Raji (cell line): Measurements from ENCODE around the gene APIP.

Experiments used
- POLR2A ChIP-seq: IDR thresholded peaks from 2 replicates; pipeline ENCODE4 v1.6.1; 2011; ENCODE audit warnings: low read depth, low read length, control low read depth; ENCODE audit not compliant: insufficient read depth

APIP gene, protein sequence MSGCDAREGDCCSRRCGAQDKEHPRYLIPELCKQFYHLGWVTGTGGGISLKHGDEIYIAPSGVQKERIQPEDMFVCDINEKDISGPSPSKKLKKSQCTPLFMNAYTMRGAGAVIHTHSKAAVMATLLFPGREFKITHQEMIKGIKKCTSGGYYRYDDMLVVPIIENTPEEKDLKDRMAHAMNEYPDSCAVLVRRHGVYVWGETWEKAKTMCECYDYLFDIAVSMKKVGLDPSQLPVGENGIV

GRCh38 chr11:34916015-34916842, at the start of gene APIP, which contains the start of gene PDHX:
APIP (minus strand) TSS chr11:34916379; CDS start chr11:34916284, 95 bp downstream.
PDHX (plus strand) TSS chr11:34916618; CDS start chr11:34916656, 38 bp downstream.
- peak; percentile 97 for TF ChIP-seq POLR2A

- no peak for TF ChIP-seq POLR2A
These were observed 48.6 kb upstream of the APIP start for GRCh38 chr11:34964610-34965331.

- TF ChIP-seq POLR2A: no peak
These were observed 47.2 kb upstream of the APIP start for GRCh38 chr11:34963351-34963750.

- TF ChIP-seq POLR2A: no peak
These were observed 45.9 kb upstream of the APIP start for GRCh38 chr11:34962034-34962433.

GRCh38 chr11:34960277-34960676, 44.1 kb upstream of the APIP start:
- TF ChIP-seq POLR2A: no peak

DNA sequence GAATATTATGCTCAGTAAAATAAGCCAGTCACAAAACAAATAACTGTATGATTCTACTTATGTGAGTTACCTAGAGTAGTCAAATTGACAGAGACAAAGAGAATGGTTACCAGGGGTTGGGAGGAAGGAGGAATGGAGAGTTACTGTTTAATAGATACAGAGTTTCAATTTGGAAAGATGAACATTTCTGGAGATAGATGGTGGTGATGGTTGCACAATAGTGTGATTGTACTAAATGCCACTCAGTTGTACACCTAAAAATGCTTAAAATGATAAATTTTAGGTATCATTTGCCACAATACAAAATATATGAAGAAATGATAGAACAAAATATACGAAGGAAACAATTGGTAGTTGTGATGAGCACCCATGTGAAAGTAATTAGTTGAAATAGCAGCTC, 43.6 kb upstream of the APIP start:
- no peak for TF ChIP-seq POLR2A

- no peak for TF ChIP-seq POLR2A
These were observed 41.4 kb upstream of the APIP start for GRCh38 chr11:34957606-34958005.

DNA sequence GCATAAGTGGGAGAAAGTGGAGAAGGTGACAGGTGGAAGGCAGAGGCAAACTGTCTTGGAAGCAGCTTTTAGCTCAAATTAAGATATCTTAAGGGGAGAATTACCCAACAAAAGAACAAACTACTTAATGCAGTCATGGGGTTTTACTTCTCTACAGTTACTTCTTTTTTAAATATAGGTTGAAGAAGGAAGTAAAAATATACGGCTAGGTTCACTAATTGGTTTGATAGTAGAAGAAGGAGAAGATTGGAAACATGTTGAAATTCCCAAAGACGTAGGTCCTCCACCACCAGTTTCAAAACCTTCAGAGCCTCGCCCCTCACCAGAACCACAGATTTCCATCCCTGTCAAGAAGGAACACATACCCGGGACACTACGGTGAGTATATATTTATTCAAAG, 41.0 kb upstream of the APIP start:
- TF ChIP-seq POLR2A: no peak

DNA sequence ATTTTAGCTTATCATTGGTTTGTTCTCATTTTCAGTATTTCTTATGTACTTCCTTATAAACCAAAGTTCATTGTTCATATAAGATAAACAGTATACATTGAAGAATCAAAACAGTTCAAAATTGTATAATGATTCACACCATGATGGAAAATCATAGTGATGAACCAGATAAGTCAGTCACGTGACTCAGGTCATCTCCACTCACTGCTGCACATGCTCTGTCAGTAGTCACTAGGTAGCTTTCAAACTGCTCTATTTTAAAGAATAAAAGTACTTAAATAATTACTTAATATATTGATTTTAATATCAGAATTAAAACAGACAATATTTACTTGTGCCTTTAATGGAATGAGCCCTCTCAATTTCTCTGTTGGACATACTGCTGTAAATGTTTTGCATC, 37.8 kb upstream of the APIP start:
- TF ChIP-seq POLR2A: no peak

DNA sequence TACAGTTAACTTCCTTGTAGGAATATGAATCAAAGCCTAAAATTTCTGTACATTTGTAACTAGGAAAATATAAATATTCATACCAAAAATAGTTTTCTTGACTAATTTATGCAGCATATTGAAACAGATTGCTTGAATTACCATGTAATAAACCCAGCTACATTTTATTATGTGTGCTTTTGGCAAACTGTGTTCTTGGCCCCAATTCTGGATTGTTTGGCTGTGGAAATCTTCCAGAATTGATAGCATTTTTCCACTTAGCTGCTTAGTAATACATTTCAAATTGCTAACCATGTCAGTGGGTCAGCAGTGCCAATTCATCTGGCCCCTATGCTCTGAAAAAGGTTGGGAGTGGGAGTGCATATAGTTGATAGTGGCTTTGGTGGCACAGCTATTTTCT, 32.5 kb upstream of the APIP start:
- no peak for TF ChIP-seq POLR2A

- TF ChIP-seq POLR2A: no peak
These were observed 28.5 kb upstream of the APIP start for GRCh38 chr11:34944692-34945091.

DNA sequence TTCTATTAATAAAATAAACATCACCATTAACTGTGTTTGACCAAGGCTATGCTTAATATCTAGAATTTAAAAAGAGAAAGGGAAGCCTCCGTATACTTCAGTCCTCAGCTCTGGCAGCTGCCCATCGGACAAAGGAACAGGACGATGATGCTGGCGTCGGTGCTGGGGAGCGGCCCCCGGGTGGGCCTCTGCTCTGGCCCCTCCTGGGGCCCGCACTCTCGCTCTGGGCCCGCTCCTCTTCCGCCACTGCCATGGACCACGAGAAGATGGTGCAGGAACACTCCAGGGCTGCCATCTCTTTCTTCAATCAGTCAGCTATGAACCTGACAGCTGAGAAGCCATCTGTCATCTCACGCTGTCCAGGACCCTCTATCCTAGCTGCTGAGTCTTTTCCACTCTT, 25.5 kb upstream of the APIP start:
- TF ChIP-seq POLR2A: no peak

- no peak for TF ChIP-seq POLR2A
These were observed 24.0 kb upstream of the APIP start for GRCh38 chr11:34940026-34940677.

DNA sequence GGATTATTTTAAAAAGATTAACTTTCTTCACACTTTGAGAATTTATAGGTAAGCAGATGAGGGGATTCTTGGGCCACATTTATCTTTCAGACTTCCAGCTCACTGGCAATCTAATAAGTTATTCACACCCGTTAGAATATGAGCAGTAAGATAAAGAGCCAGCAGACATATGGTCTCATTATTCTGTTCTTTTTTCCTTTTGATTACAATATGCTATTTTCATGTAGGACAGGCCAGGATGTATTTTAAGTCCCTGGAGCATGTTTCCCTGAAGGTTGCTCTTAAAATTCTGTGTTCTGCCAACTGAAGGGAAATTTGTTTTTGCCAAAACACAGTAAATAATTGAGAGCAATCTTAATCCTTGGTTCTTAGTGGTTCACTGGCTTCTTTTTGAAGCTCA, 22.4 kb upstream of the APIP start:
- no peak for TF ChIP-seq POLR2A

GRCh38 chr11:34936945-34937629, 20.9 kb upstream of the APIP start:
- TF ChIP-seq POLR2A: no peak
